Stomach (tissue), 4 donors: ENCODE data around the gene KLK12.

Experiments used
- POLR2A ChIP-seq, 4 donors: fragments of 450-650 bp; IDR thresholded peaks; one replicate each; pipeline ENCODE4 v1.6.1; 2016; ENCODE audit warnings: antibody characterized with exemption in 4 of 4, control low read depth in 2 of 4, mild to moderate bottlenecking in 1 of 4, moderate library complexity in 1 of 4
- TF ChIP-seq, protein P1 (sequence below), 7 experiments: fragments of 450-650 bp in 4 of 7; fragments of 200-600 bp in 3 of 7; sonication (generic) in 3 of 7; IDR thresholded peaks; one replicate each; pipeline ENCODE4 v1.5.1; 2016 to 2019; ENCODE audit warnings: antibody characterized with exemption in 7 of 7, control low read depth in 2 of 7, mild to moderate bottlenecking in 1 of 7

- TF ChIP-seq, protein P1, sequence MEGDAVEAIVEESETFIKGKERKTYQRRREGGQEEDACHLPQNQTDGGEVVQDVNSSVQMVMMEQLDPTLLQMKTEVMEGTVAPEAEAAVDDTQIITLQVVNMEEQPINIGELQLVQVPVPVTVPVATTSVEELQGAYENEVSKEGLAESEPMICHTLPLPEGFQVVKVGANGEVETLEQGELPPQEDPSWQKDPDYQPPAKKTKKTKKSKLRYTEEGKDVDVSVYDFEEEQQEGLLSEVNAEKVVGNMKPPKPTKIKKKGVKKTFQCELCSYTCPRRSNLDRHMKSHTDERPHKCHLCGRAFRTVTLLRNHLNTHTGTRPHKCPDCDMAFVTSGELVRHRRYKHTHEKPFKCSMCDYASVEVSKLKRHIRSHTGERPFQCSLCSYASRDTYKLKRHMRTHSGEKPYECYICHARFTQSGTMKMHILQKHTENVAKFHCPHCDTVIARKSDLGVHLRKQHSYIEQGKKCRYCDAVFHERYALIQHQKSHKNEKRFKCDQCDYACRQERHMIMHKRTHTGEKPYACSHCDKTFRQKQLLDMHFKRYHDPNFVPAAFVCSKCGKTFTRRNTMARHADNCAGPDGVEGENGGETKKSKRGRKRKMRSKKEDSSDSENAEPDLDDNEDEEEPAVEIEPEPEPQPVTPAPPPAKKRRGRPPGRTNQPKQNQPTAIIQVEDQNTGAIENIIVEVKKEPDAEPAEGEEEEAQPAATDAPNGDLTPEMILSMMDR (IDR thresholded peaks at IDR 0.05), result no peak
- TF ChIP-seq POLR2A (IDR thresholded peaks at IDR 0.05), result no peak
Observed at GRCh38 chr19:51012661-51013190, 22.1 kb downstream of the KLK12 start.
